Tibial nerve (tissue), 4 donors: Measurements from ENCODE around the gene MTUS2. TPM values are rescaled to one million over a fixed set of nuclear protein-coding genes. Genes with fewer than 3 reads are reported as not detected.

ENCODE experiments used
- DNase-seq, 2 donors: peaks; one replicate each; pipeline ENCODE4 v3.0.0-alpha.2; 2019; ENCODE audit warnings: low spot score in 2 of 2
- H3K27ac ChIP-seq, 4 donors: fragments of 200-600 bp; sonication (generic) in 3 of 4; one replicate each; pipeline ENCODE4 v1.5.1; 2017 to 2019; ENCODE audit warnings: mild to moderate bottlenecking in 1 of 4
- H3K27me3 ChIP-seq, 2 donors: fragments of 200-600 bp; sonication (generic) in 1 of 2; one replicate each; pipeline versions ENCODE4 v1.5.1 to v1.6.0; 2017 to 2019
- H3K36me3 ChIP-seq, 3 donors: fragments of 200-600 bp; sonication (generic); one replicate each; pipeline ENCODE4 v1.5.1; 2018 to 2019
- H3K4me1 ChIP-seq, 4 donors: fragments of 200-600 bp; sonication (generic) in 3 of 4; one replicate each; pipeline ENCODE4 v1.5.1; 2017 to 2019
- H3K4me3 ChIP-seq, 4 donors: fragments of 200-600 bp; sonication (generic) in 3 of 4; one replicate each; pipeline ENCODE4 v1.5.1; 2017 to 2019; ENCODE audit warnings: mild to moderate bottlenecking in 1 of 4, moderate library complexity in 1 of 4
- H3K9me3 ChIP-seq, 4 donors: fragments of 200-600 bp; sonication (generic) in 3 of 4; one replicate each; pipeline ENCODE4 v1.5.1; 2017 to 2019
- CTCF ChIP-seq, 5 experiments: fragments of 200-600 bp in 3 of 5; fragments of 450-650 bp in 2 of 5; sonication (generic) in 3 of 5; IDR thresholded peaks; one replicate each; pipeline ENCODE4 v1.5.1; 2016 to 2019; ENCODE audit warnings: antibody characterized with exemption in 5 of 5, mild to moderate bottlenecking in 3 of 5, moderate library complexity in 2 of 5
- EP300 ChIP-seq, 2 donors: sonication (generic); formaldehyde crosslinking; IDR thresholded peaks; one replicate each; pipeline ENCODE4 v1.6.1; 2017; ENCODE audit warnings: antibody characterized with exemption in 2 of 2, mild to moderate bottlenecking in 1 of 2
- POLR2A ChIP-seq, 2 donors: fragments of 450-650 bp; IDR thresholded peaks; one replicate each; pipeline ENCODE4 v1.6.1; 2017; ENCODE audit warnings: antibody characterized with exemption in 2 of 2, mild to moderate bottlenecking in 2 of 2, moderate library complexity in 2 of 2
- WGBS, 2 donors: methylation state at CpG; one replicate each; pipeline ENCODE4 v1.1.5; 2018; 5-methylcytosine and 5-hydroxymethylcytosine counted together
- total RNA-seq, 4 donors: library from RNA; depleted of rRNA; stranded (reverse); fragments of >200 nt; gene quantifications; one replicate each; pipeline ENCODE4 v1.1.0, GENCODE V29; 2016

The MTUS2 gene
- total RNA-seq, 4 donors from 2014 or later, result 0.20 TPM; not detected in 3

GRCh38 chr13:29427937-29428309, 607.8 kb downstream of the MTUS2 start:
- Histone ChIP-seq H3K27me3 (peaks cover 0 to 26% of the 10 kb centered on the region in 2 donors), H3K9me3 (no peaks in the 10 kb centered on the region), H3K36me3 (no peaks in the 10 kb centered on the region), H3K4me1 (peaks cover 0 to 15% (median 3%) of the 10 kb centered on the region in 4 donors), H3K27ac (no peak overlapping the region), H3K4me3 (peak overlapping the region; percentile 4 to 45 (median 19))
- TF ChIP-seq EP300 (IDR thresholded peaks at IDR 0.05) (no peak), POLR2A (IDR thresholded peaks at IDR 0.05) (no peak), CTCF (IDR thresholded peaks at IDR 0.05) (no peak)
- 11 to 15% methylated on average over 3 of the region's 3 CpGs for WGBS, 2 donors
- DNase-seq, result no peak

GRCh38 chr13:29428310-29429181, 608.4 kb downstream of the MTUS2 start:
- TF ChIP-seq CTCF (IDR thresholded peaks at IDR 0.05) (no peak), POLR2A (IDR thresholded peaks at IDR 0.05) (no peak), EP300 (IDR thresholded peaks at IDR 0.05) (no peak)
- no peaks in the 10 kb centered on the region for H3K9me3 ChIP-seq
- no peak overlapping the region for H3K27ac ChIP-seq
- WGBS, 2 donors, result 1 to 2% methylated on average over 32 to 34 of the region's 34 CpGs
- DNase-seq, result no peak
- H3K4me3 ChIP-seq, result peak overlapping the region; percentile 4 to 45 (median 19)
- no peaks in the 10 kb centered on the region for H3K36me3 ChIP-seq
- H3K27me3 ChIP-seq, result peaks cover 0 to 26% of the 10 kb centered on the region in 2 donors
- H3K4me1 ChIP-seq, result peaks cover 0 to 15% (median 3%) of the 10 kb centered on the region in 4 donors

GRCh38 chr13:29429286-29429900, 609.3 kb downstream of the MTUS2 start:
- Histone ChIP-seq H3K36me3 (no peaks in the 10 kb centered on the region), H3K4me3 (no peak overlapping the region), H3K4me1 (peaks cover 0 to 19% (median 3%) of the 10 kb centered on the region in 4 donors), H3K27ac (no peak overlapping the region), H3K27me3 (peaks cover 0 to 26% of the 10 kb centered on the region in 2 donors), H3K9me3 (no peaks in the 10 kb centered on the region)
- WGBS, 2 donors, result 68 to 77% methylated on average over 2 of the region's 2 CpGs
- TF ChIP-seq CTCF (IDR thresholded peaks at IDR 0.05) (no peak), EP300 (IDR thresholded peaks at IDR 0.05) (no peak), POLR2A (IDR thresholded peaks at IDR 0.05) (no peak)
- DNase-seq, result no peak

GRCh38 chr13:29434217-29434945, 614.2 kb downstream of the MTUS2 start:
- H3K27me3 ChIP-seq, result no peaks in the 10 kb centered on the region
- no peak for DNase-seq
- WGBS, 2 donors, result 80 to 81% methylated on average over 8 of the region's 8 CpGs
- H3K36me3 ChIP-seq, result no peaks in the 10 kb centered on the region
- no peak overlapping the region for H3K4me3 ChIP-seq
- no peaks in the 10 kb centered on the region for H3K9me3 ChIP-seq
- H3K27ac ChIP-seq, result peak overlapping the region in 1 of 4 donors; percentile 51
- TF ChIP-seq EP300 (IDR thresholded peaks at IDR 0.05) (no peak), CTCF (IDR thresholded peaks at IDR 0.05) (no peak), POLR2A (IDR thresholded peaks at IDR 0.05) (no peak)
- peaks cover 0 to 22% (median 0%) of the 10 kb centered on the region in 4 donors for H3K4me1 ChIP-seq
